HepG2 (cell line): ENCODE measurements around the gene ARHGAP26. TPM values are rescaled to one million over a fixed set of nuclear protein-coding genes. Genes with fewer than 3 reads are reported as not detected.

Experiments used
- CCDC6 ChIP-seq: sonication (generic); formaldehyde crosslinking; IDR thresholded peaks from 2 replicates; pipeline ENCODE4 v1.8.1; 2022; ENCODE audit warnings: mild to moderate bottlenecking, missing genetic modification reagents, moderate library complexity
- MBD4 ChIP-seq: IDR thresholded peaks from 2 replicates; pipeline ENCODE4 v1.6.1; 2012; ENCODE audit warnings: low read length, inconsistent platforms, borderline replicate concordance
- NR2C2 ChIP-seq: sonication (generic); formaldehyde crosslinking; IDR thresholded peaks from 2 replicates; pipeline ENCODE4 v1.4.0; 2020; ENCODE audit warnings: missing genetic modification reagents, mild to moderate bottlenecking, moderate library complexity, borderline replicate concordance
- PCBP2 ChIP-seq: fragments of 200-400 bp; formaldehyde crosslinking; optimal IDR thresholded peaks from 2 replicates; pipeline ENCODE3; 2018; ENCODE audit warnings: low read length, low read depth; ENCODE audit not compliant: poor library complexity, severe bottlenecking
- RAD51 ChIP-seq: fragments of 450-650 bp; IDR thresholded peaks from 2 replicates; pipeline ENCODE4 v1.6.1; 2016; ENCODE audit warnings: borderline replicate concordance
- ZNF501 ChIP-seq: sonication (generic); formaldehyde crosslinking; IDR thresholded peaks from 2 replicates; pipeline ENCODE4 v1.5.1; 2020; ENCODE audit warnings: mild to moderate bottlenecking, moderate library complexity, missing genetic modification reagents
- polyA plus RNA-seq, 8 experiments: library from polyadenylated mRNA; depleted of rRNA in 3 of 8; stranded (reverse) in 7 of 8; unstranded in 1 of 8; fragments of >200 nt; fragmentation: Illumina TruSeq in 4 of 8; extraction: Trizol in 4 of 8; gene quantifications; 2 replicates each; pipeline versions ENCODE4 v1.2.1 to v1.2.3, GENCODE V29; 2011 to 2016; ENCODE audit warnings: low read depth in 4 of 8, missing spikeins in 1 of 8, mixed read lengths in 1 of 8; ENCODE audit not compliant: insufficient read depth in 1 of 8
- total RNA-seq, 5 experiments: library from RNA; depleted of rRNA; stranded (reverse); fragments of >200 nt; fragmentation: Illumina TruSeq; extraction: Trizol; gene quantifications; 2 replicates each; pipeline ENCODE4 v1.2.3, GENCODE V29; 2016; ENCODE audit warnings: low read depth in 1 of 5
- TF ChIP-seq, protein P1 (sequence below): sonication (generic); formaldehyde crosslinking; IDR thresholded peaks from 2 replicates; pipeline ENCODE4 v1.5.1; 2020; ENCODE audit warnings: mild to moderate bottlenecking, missing genetic modification reagents, borderline replicate concordance
- TF ChIP-seq, protein P2 (sequence below): IDR thresholded peaks from 2 replicates; pipeline ENCODE4 v1.6.1; 2018; ENCODE audit warnings: missing genetic modification reagents, mild to moderate bottlenecking, missing compliant biosample characterization

Gene ARHGAP26
- total and polyA plus RNA-seq, 2 of the 13 experiments (the other 11 are each of a cell fraction or from before 2014, with no cell fraction given), result 9.6 to 18.2 TPM

DNA sequence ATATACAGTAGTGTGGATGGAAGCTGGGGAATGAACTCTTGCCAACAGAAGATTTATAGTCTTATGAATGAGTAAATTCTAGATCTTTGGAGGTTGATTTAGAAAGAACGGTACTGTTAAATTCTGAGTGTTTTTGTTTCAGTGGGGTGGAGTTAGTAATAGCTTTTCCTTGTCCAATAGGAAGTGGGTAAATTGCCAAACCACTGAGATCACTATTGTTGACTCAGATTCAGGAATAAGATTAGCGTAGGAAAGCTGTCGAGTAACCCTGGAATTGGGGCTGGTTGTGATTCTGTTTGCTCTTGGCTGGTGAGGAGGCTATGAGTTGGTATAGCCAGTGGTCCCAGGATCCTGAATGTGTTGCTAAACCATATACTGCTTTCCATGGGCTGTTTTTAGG, 155.6 kb downstream of the ARHGAP26 start (continued):
- TF ChIP-seq, protein P1, sequence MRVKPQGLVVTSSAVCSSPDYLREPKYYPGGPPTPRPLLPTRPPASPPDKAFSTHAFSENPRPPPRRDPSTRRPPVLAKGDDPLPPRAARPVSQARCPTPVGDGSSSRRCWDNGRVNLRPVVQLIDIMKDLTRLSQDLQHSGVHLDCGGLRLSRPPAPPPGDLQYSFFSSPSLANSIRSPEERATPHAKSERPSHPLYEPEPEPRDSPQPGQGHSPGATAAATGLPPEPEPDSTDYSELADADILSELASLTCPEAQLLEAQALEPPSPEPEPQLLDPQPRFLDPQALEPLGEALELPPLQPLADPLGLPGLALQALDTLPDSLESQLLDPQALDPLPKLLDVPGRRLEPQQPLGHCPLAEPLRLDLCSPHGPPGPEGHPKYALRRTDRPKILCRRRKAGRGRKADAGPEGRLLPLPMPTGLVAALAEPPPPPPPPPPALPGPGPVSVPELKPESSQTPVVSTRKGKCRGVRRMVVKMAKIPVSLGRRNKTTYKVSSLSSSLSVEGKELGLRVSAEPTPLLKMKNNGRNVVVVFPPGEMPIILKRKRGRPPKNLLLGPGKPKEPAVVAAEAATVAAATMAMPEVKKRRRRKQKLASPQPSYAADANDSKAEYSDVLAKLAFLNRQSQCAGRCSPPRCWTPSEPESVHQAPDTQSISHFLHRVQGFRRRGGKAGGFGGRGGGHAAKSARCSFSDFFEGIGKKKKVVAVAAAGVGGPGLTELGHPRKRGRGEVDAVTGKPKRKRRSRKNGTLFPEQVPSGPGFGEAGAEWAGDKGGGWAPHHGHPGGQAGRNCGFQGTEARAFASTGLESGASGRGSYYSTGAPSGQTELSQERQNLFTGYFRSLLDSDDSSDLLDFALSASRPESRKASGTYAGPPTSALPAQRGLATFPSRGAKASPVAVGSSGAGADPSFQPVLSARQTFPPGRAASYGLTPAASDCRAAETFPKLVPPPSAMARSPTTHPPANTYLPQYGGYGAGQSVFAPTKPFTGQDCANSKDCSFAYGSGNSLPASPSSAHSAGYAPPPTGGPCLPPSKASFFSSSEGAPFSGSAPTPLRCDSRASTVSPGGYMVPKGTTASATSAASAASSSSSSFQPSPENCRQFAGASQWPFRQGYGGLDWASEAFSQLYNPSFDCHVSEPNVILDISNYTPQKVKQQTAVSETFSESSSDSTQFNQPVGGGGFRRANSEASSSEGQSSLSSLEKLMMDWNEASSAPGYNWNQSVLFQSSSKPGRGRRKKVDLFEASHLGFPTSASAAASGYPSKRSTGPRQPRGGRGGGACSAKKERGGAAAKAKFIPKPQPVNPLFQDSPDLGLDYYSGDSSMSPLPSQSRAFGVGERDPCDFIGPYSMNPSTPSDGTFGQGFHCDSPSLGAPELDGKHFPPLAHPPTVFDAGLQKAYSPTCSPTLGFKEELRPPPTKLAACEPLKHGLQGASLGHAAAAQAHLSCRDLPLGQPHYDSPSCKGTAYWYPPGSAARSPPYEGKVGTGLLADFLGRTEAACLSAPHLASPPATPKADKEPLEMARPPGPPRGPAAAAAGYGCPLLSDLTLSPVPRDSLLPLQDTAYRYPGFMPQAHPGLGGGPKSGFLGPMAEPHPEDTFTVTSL, result no peak
- TF ChIP-seq CCDC6 (CRISPR knock-in tag) (no peak), MBD4 (no peak), RAD51 (no peak), NR2C2 (CRISPR knock-in tag) (no peak), PCBP2 (no peak), ZNF501 (no peak)
- TF ChIP-seq, protein P2, sequence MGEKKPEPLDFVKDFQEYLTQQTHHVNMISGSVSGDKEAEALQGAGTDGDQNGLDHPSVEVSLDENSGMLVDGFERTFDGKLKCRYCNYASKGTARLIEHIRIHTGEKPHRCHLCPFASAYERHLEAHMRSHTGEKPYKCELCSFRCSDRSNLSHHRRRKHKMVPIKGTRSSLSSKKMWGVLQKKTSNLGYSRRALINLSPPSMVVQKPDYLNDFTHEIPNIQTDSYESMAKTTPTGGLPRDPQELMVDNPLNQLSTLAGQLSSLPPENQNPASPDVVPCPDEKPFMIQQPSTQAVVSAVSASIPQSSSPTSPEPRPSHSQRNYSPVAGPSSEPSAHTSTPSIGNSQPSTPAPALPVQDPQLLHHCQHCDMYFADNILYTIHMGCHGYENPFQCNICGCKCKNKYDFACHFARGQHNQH, result no peak
